Smooth muscle cell (in vitro differentiated cells): ENCODE results near the gene C10orf143. TPM values are rescaled to one million over a fixed set of nuclear protein-coding genes. Genes with fewer than 3 reads are reported as not detected.

Experiments
- DNase-seq: peaks from one replicate; lab custom pipeline; 2025; ENCODE audit not compliant: unreplicated experiment; lab: John Stamatoyannopoulos, UW
- H2AFZ ChIP-seq: fragments of 200-600 bp; sonication (generic); 2 replicates; pipeline ENCODE4 v1.6.0; 2016; ENCODE audit warnings: antibody characterized with exemption, low read depth, mild to moderate bottlenecking
- H3F3A ChIP-seq: fragments of 200-600 bp; sonication (generic); 2 replicates; pipeline ENCODE4 v1.6.0; 2017; ENCODE audit warnings: antibody characterized with exemption, low read depth
- H3K27ac ChIP-seq: fragments of 200-600 bp; sonication (generic); 2 replicates; pipeline ENCODE4 v1.5.1; 2016; ENCODE audit warnings: low read depth, mild to moderate bottlenecking
- H3K27me3 ChIP-seq: fragments of 200-600 bp; sonication (generic); 2 replicates; pipeline ENCODE4 v1.6.1; 2016; ENCODE audit warnings: low read depth, mild to moderate bottlenecking
- H3K36me3 ChIP-seq: fragments of 200-600 bp; sonication (generic); 2 replicates; pipeline ENCODE4 v1.5.1; 2016; ENCODE audit warnings: low read depth
- H3K4me1 ChIP-seq: fragments of 200-600 bp; sonication (generic); 2 replicates; pipeline ENCODE4 v1.5.1; 2016; ENCODE audit warnings: low read depth
- H3K4me2 ChIP-seq: fragments of 200-600 bp; sonication (generic); 2 replicates; pipeline ENCODE4 v1.6.0; 2016; ENCODE audit warnings: mild to moderate bottlenecking
- H3K4me3 ChIP-seq: fragments of 200-600 bp; sonication (generic); 2 replicates; pipeline ENCODE4 v1.5.1; 2016; ENCODE audit warnings: mild to moderate bottlenecking
- H3K79me2 ChIP-seq: fragments of 200-600 bp; sonication (generic); 2 replicates; pipeline ENCODE4 v1.6.0; 2016; ENCODE audit warnings: low read depth, mild to moderate bottlenecking
- H3K9ac ChIP-seq: fragments of 200-600 bp; sonication (generic); 2 replicates; pipeline ENCODE4 v1.6.0; 2016; ENCODE audit warnings: low read depth
- H3K9me3 ChIP-seq: fragments of 200-600 bp; sonication (generic); replicated peaks from 2 replicates; pipeline ENCODE4 v1.5.1; 2016; ENCODE audit warnings: low read depth
- H4K20me1 ChIP-seq: fragments of 200-600 bp; sonication (generic); 2 replicates; pipeline ENCODE4 v1.6.0; 2016; ENCODE audit warnings: low read depth
- CTCF ChIP-seq: fragments of 200-600 bp; sonication (generic); IDR thresholded peaks from 2 replicates; pipeline ENCODE4 v1.5.1; 2017; ENCODE audit warnings: borderline replicate concordance, mild to moderate bottlenecking, antibody characterized with exemption; ENCODE audit not compliant: insufficient read depth, poor library complexity, severe bottlenecking
- WGBS: methylation state at CpG from one replicate; pipeline ENCODE4 v1.1.7; 2016; ENCODE audit warnings: low lambda C conversion rate; 5-methylcytosine and 5-hydroxymethylcytosine counted together
- polyA plus RNA-seq: library from polyadenylated mRNA; unstranded; fragments of >200 nt; fragmentation: Nextera tagmentation; extraction: Ambion mirVana; gene quantifications from 2 replicates; pipeline ENCODE4 v1.2.1, GENCODE V29; 2016
- total RNA-seq: library from RNA; depleted of rRNA; stranded (reverse); fragments of >200 nt; gene quantifications from 2 replicates; pipeline ENCODE4 v1.2.3, GENCODE V29; 2014

Gene C10orf143
- total and polyA plus RNA-seq, 2 experiments from 2014 or later = 2.0 TPM; not detected in 1

GRCh38 chr10:130014263-130015074, 96.2 kb downstream of the C10orf143 start:
- H2AFZ ChIP-seq = no peak overlapping the region
- no peak overlapping the region for H3K4me3 ChIP-seq
- H3K27me3 ChIP-seq = no peaks in the 10 kb centered on the region
- no peak overlapping the region for H3K4me2 ChIP-seq
- no peak overlapping the region for H3K27ac ChIP-seq
- H3K4me1 ChIP-seq = no peaks in the 10 kb centered on the region
- no peak for DNase-seq
- H3K9ac ChIP-seq = no peak overlapping the region
- H4K20me1 ChIP-seq = no peaks in the 10 kb centered on the region
- no peaks in the 10 kb centered on the region for H3K9me3 ChIP-seq
- H3F3A ChIP-seq = no peaks in the 10 kb centered on the region
- WGBS = 92% methylated on average over 35 of the region's 35 CpGs
- TF ChIP-seq CTCF = no peak
- no peaks in the 10 kb centered on the region for H3K36me3 ChIP-seq
- no peaks in the 10 kb centered on the region for H3K79me2 ChIP-seq

Other genes with a start within 250 kb of the C10orf143 start
- 0.04 TPM in 1 of 2 replicates, not detected in the other for gene EBF3, start 146.6 kb downstream of the C10orf143 start, total RNA-seq
- gene EBF3, start 146.6 kb downstream of the C10orf143 start, polyA plus RNA-seq = 0.14 TPM in 1 of 2 replicates, not detected in the other
- gene GLRX3, start 25.6 kb upstream of the C10orf143 start, total RNA-seq = 101 and 125 TPM in 2 replicates
- 127 and 132 TPM in 2 replicates for gene GLRX3, start 25.6 kb upstream of the C10orf143 start, polyA plus RNA-seq